Right cardiac atrium (tissue), 5 donors: ENCODE measurements around the gene ANO2. TPM values are rescaled to one million over a fixed set of nuclear protein-coding genes. Genes with fewer than 3 reads are reported as not detected.

Source experiments
- ATAC-seq, 2 donors: fragments of 200-7000 bp; cut with Tn5 transposase; one replicate each; pipeline versions ENCODE4 v1.8.0 to v1.9.1; 2020; ENCODE audit warnings: moderate library complexity in 2 of 2, mild to moderate bottlenecking in 1 of 2
- DNase-seq, 3 donors: peaks; one replicate each; pipeline ENCODE4 v3.0.0-alpha.2; 2020
- H3K27ac ChIP-seq: one replicate; pipeline ENCODE4 v1.5.1; 2013; ENCODE audit warnings: mild to moderate bottlenecking, low read length, control low read depth, moderate library complexity
- H3K27me3 ChIP-seq: one replicate; pipeline ENCODE4 v1.6.1; 2013; ENCODE audit not compliant: control insufficient read depth, insufficient read depth
- H3K4me1 ChIP-seq: one replicate; pipeline ENCODE4 v1.6.1; 2013; ENCODE audit warnings: low read length; ENCODE audit not compliant: control insufficient read depth, insufficient read depth
- H3K4me3 ChIP-seq: one replicate; pipeline ENCODE4 v1.5.1; 2013; ENCODE audit warnings: low read length, control low read depth
- H3K9me3 ChIP-seq: one replicate; pipeline ENCODE4 v1.6.1; 2013; ENCODE audit warnings: low read length; ENCODE audit not compliant: control insufficient read depth
- WGBS: extraction: QIAGEN DNeasy Blood & Tissue Kit; methylation state at CpG from one replicate; pipeline ENCODE4 v1.1.7; 2013; 5-methylcytosine and 5-hydroxymethylcytosine counted together
- intact Hi-C, 4 donors: fragments of 100-400 bp; cut with DNase I; formaldehyde crosslinking; loops; one replicate each; pipeline versions ENCODE4 v1.11.0 to v1.14.0; 2022 to 2023
- polyA plus RNA-seq: library from polyadenylated mRNA; stranded (reverse); fragments of 200-250 nt; gene quantifications from one replicate; pipeline ENCODE4 v1.2.3, GENCODE V29; 2013
- total RNA-seq, 4 donors: library from RNA; stranded (reverse); fragmentation: NEBNext Ultra II Directional; extraction: Animal tissue kit (Norgen Biotek cat#: 25700); gene quantifications; one replicate each; pipeline ENCODE4 v1.2.1, GENCODE V29; 2021
- donor health status: healthy with polysubstance abuse.
- donor health status: DM: no; HTN: yes; CAD: no.
- donor health status: DM: no; HTN: no; CAD: no.
- donor health status: DM: no; HTN: yes; CAD: no; lungs with severe emphysema.
- donor health status: DM: yes; HTN: yes; CAD: no.

The ANO2 gene
- total and polyA plus RNA-seq, 5 donors, result 7.0 to 12.5 (median 10.9) TPM

GRCh38 chr12:5718680-5719079 is 226.4 kb downstream of the ANO2 start:
- intact Hi-C loops, result no loop called here
- Histone ChIP-seq H3K4me1 (no peaks in the 10 kb centered on the region), H3K27ac (no peak overlapping the region), H3K9me3 (no peaks in the 10 kb centered on the region), H3K4me3 (no peak overlapping the region), H3K27me3 (no peaks in the 10 kb centered on the region)
- WGBS, result 44% methylated on average over 6 of the region's 6 CpGs
- peak; percentile 48 to 74 for ATAC-seq
- peak; percentile 43 to 85 (median 77) for DNase-seq

- ATAC-seq (no peak), DNase-seq (no peak)
- Histone ChIP-seq H3K27ac (no peak overlapping the region), H3K4me3 (no peak overlapping the region), H3K4me1 (no peaks in the 10 kb centered on the region), H3K27me3 (no peaks in the 10 kb centered on the region), H3K9me3 (no peaks in the 10 kb centered on the region)
- intact Hi-C loops, result no loop called here
- WGBS, result 68% methylated on average over 5 of the region's 5 CpGs
These were observed 227.0 kb downstream of the ANO2 start for GRCh38 chr12:5718073-5718472.

DNA sequence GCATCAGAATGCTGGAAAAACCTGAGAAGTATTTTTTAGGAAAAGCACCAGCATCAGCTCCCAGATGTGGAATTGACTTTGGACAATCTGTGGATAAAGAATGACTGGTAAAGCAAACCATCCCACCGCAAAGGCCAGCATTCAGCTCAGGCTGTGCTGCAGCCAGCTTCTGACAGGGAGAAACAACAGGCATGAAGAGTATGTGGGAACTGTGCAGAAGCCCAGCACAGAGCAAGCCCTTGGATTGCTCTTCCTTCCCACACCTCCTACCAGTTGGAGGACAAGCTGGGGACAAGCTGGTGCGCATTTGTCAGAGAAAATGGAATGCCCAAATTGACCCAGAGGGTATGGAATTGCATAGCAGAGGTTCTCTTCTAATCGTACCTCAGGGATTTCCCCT is 228.1 kb downstream of the ANO2 start:
- intact Hi-C loops, result no loop called here
- no peak for ATAC-seq
- Histone ChIP-seq H3K9me3 (no peaks in the 10 kb centered on the region), H3K4me1 (no peaks in the 10 kb centered on the region), H3K27ac (no peak overlapping the region), H3K4me3 (no peak overlapping the region), H3K27me3 (no peaks in the 10 kb centered on the region)
- WGBS, result 76% methylated on average over 3 of the region's 3 CpGs
- no peak for DNase-seq

DNA sequence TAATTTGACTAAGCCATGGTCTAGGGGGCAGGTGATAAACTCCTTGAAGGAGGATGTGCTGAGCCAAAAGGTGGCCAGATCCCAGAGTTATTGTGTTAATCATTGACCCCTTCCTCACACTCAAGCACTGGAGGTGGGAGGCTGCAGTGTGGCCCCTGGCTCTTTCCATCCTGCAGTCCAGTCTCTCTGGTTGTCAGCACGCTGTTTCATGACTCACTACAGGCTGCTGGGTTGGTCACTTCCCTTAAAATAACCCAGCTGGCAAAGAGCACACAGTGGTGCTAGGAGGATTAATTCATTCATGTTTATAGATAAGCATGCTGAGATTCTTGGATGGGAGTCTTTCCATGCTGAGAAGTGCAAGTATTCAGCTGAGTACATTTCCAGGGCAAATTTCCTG is 228.9 kb downstream of the ANO2 start:
- peak in 2 of 3 donors; percentile 28 to 53 for DNase-seq
- no peaks in the 10 kb centered on the region for H3K9me3 ChIP-seq
- intact Hi-C loops, result no loop called here
- ATAC-seq, result peak; percentile 67 to 69
- no peaks in the 10 kb centered on the region for H3K4me1 ChIP-seq
- 54% methylated on average over 1 of the region's 1 CpG for WGBS
- no peak overlapping the region for H3K4me3 ChIP-seq
- H3K27me3 ChIP-seq, result no peaks in the 10 kb centered on the region
- H3K27ac ChIP-seq, result no peak overlapping the region

DNA sequence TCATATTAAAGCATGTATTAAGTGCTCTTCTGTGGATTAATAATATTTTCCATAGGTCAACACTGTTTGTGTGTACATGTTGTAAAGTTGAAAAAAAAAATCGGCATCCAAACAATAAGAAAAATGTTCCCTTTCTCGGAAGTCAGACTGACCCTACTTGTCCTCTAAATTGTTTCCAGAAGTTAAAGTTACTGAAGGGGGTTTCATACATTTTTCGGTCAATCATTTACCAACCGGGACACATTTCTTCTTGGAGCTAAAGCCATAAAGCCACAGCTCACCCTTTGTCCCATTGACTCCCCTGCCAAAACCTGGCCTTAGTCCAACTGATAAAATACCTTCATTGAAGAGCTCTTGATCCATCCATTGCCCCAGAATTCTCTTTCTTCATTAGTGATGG is 230.0 kb downstream of the ANO2 start:
- Histone ChIP-seq H3K27me3 (no peaks in the 10 kb centered on the region), H3K27ac (no peak overlapping the region), H3K9me3 (no peaks in the 10 kb centered on the region), H3K4me3 (no peak overlapping the region), H3K4me1 (no peaks in the 10 kb centered on the region)
- intact Hi-C loops, result no loop called here
- ATAC-seq, result no peak
- DNase-seq, result no peak
- WGBS, result 66% methylated on average over 4 of the region's 4 CpGs

DNA sequence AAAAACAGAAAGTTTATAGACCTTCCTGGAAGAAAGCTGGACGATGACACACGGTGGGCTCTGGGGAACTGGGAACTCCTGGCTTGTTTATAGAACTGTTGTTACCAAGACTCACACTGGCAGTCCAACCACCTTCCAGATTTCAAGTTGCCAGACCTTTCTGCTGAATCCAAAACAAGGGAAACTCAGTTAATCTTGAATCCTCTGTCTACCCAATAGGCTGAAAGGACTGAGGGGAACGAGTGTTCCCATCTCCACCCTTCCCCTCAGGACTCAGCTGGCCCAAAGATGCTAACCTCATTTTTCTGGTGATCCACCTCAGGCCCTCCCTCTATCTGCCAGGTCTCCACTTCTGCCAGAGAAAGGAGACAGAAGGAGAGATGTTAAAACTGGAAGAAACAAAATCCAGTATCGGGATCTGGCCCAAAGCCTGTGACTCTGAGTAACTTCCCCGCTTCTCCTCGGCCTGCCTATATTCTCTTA is 231.4 kb downstream of the ANO2 start:
- H3K4me3 ChIP-seq, result no peak overlapping the region

DNA sequence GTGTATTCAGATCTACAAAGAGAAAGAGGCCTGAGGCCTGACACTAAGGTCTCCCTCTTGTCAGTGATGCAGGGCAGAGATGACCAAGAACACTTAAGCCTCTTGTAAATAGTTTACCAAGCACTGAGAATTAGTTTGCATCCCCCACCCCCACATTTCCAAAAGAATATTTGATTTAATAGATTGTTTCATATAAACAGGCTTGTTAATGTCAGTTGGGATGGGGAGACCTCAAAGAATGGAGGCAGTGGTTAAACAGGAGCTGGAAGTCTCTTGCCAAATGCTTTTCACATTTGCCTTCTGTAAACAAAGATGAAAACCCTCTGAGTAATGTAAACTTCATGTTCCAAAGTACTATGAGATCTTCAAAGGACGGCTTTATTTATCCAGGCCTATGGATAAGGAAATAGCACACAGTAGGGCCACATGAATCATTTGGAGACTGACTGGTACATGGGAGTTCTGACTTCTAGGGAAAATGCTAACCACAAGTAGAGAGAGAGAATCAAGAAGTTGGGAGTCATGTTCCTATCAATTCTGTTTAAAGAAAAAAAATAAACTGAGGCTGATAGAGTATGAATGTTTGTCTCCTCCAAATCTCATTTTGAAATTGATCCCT is 234.7 kb downstream of the ANO2 start:
- H3K9me3 ChIP-seq, result no peaks in the 10 kb centered on the region
- H3K4me3 ChIP-seq, result no peak overlapping the region
- WGBS, result 95% methylated on average over 1 of the region's 1 CpG
- no peak overlapping the region for H3K27ac ChIP-seq
- no peaks in the 10 kb centered on the region for H3K4me1 ChIP-seq
- H3K27me3 ChIP-seq, result no peaks in the 10 kb centered on the region
- no peak for ATAC-seq
- intact Hi-C loops, result no loop called here
- no peak for DNase-seq

More for the DNA sequence above, 231.4 kb downstream of the ANO2 start:
- ATAC-seq (peak; percentile 66 to 82), DNase-seq (peak; percentile 33 to 71 (median 51))
- WGBS, result 68% methylated on average over 6 of the region's 6 CpGs
- H3K4me1 ChIP-seq, result no peaks in the 10 kb centered on the region
- no peak overlapping the region for H3K27ac ChIP-seq
- H3K27me3 ChIP-seq, result no peaks in the 10 kb centered on the region
- intact Hi-C loops, result no loop called here
- no peaks in the 10 kb centered on the region for H3K9me3 ChIP-seq

DNA sequence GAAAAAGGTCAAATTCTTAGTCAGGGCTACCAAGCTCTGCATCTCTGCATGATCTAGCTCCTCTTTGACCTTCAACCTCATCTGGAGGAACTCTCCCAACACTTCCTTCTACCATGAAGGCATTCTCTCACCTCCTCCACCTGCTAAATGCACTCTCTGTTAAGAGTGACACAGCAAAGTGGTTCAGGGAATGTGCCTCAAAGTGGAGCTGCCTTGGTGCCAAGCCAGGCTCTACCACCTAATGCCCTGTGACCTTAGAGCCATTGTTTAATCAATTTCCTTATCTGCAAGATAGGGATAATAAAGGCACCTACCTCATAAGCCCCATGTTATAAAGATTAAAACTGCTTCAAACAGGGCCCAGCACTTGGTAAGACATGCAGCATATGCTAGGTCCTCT is 236.7 kb downstream of the ANO2 start:
- no peaks in the 10 kb centered on the region for H3K4me1 ChIP-seq
- no peaks in the 10 kb centered on the region for H3K9me3 ChIP-seq
- no peak overlapping the region for H3K4me3 ChIP-seq
- H3K27ac ChIP-seq, result no peak overlapping the region
- intact Hi-C loops, result no loop called here
- no peak for ATAC-seq
- no peak for DNase-seq
- H3K27me3 ChIP-seq, result no peaks in the 10 kb centered on the region

- no peak overlapping the region for H3K27ac ChIP-seq
- intact Hi-C loops, result no loop called here
- DNase-seq (no peak), ATAC-seq (no peak)
- no peaks in the 10 kb centered on the region for H3K27me3 ChIP-seq
- WGBS, result 92% methylated on average over 4 of the region's 4 CpGs
- no peak overlapping the region for H3K4me3 ChIP-seq
- H3K4me1 ChIP-seq, result no peaks in the 10 kb centered on the region
- H3K9me3 ChIP-seq, result no peaks in the 10 kb centered on the region
These were observed 238.8 kb downstream of the ANO2 start for GRCh38 chr12:5706247-5706646.

GRCh38 chr12:5705791-5706190 is 239.3 kb downstream of the ANO2 start:
- DNase-seq, result no peak
- intact Hi-C loops, result no loop called here
- Histone ChIP-seq H3K9me3 (no peaks in the 10 kb centered on the region), H3K27ac (no peak overlapping the region), H3K27me3 (no peaks in the 10 kb centered on the region), H3K4me1 (no peaks in the 10 kb centered on the region), H3K4me3 (no peak overlapping the region)
- no peak for ATAC-seq
- 92% methylated on average over 9 of the region's 9 CpGs for WGBS

DNA sequence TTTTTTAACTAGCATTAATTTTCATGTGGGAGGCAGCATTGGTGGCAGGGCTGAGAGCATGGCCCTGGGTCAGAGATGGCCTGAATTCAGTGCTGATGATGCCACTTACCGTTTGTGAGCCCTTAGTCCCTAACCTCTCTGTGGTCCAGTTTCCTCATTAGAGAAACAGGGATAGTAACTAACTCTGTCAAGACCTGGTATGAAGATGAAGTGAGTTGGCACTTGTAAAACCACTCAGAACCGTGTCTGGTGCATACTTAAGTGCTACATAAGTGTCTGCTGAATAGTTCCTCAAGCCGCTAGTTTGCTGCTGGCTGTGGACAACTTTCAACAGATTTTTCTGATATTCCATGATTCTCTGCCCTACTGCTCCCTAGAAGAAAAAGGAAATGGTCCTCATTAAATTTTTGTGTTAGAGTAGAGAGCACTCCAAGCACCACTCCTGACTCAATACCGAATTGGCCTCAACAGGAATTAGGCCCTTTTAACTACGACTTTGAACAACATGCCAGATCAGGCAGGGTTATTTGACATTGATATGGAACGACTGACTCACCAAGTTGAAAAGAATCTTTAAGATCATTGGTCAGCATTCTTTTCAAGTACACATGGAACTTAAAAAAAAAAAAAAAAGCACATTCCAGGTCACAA is 250.2 kb downstream of the ANO2 start:
- DNase-seq, result no peak
- 59% methylated on average over 6 of the region's 6 CpGs for WGBS
- Histone ChIP-seq H3K9me3 (no peaks in the 10 kb centered on the region), H3K4me3 (no peak overlapping the region), H3K4me1 (no peaks in the 10 kb centered on the region), H3K27ac (no peak overlapping the region), H3K27me3 (no peaks in the 10 kb centered on the region)
- intact Hi-C loops, result no loop called here
- ATAC-seq, result no peak
